Tibial nerve (tissue), 4 donors: ENCODE measurements around the gene TRMT2A.

Experiments
- EP300 ChIP-seq, 2 donors: sonication (generic); formaldehyde crosslinking; IDR thresholded peaks; one replicate each; pipeline ENCODE4 v1.6.1; 2017; ENCODE audit warnings: antibody characterized with exemption in 2 of 2, mild to moderate bottlenecking in 1 of 2
- POLR2A ChIP-seq, 2 donors: fragments of 450-650 bp; IDR thresholded peaks; one replicate each; pipeline ENCODE4 v1.6.1; 2017; ENCODE audit warnings: antibody characterized with exemption in 2 of 2, mild to moderate bottlenecking in 2 of 2, moderate library complexity in 2 of 2
- TF ChIP-seq, protein P1 (sequence below), 5 experiments: fragments of 200-600 bp in 3 of 5; fragments of 450-650 bp in 2 of 5; sonication (generic) in 3 of 5; IDR thresholded peaks; one replicate each; pipeline ENCODE4 v1.5.1; 2016 to 2019; ENCODE audit warnings: antibody characterized with exemption in 5 of 5, mild to moderate bottlenecking in 3 of 5, moderate library complexity in 2 of 5

DNA sequence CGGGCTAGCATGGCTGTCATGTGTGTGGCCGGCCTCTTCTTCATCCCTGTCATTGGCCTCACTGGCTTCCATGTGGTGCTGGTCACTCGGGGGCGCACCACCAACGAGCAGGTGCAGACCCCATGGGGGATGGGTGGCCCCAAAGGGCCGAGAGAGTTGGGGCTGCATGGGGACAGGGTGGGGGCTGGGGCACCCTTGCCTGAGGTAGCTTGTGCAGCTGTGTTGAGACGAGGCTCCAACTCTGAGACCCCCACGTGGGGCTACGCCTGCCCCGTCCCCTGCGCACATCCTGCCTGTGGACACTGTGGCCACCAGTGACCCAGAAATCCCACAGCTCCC, 23.1 kb upstream of the TRMT2A start:
- TF ChIP-seq, protein P1, sequence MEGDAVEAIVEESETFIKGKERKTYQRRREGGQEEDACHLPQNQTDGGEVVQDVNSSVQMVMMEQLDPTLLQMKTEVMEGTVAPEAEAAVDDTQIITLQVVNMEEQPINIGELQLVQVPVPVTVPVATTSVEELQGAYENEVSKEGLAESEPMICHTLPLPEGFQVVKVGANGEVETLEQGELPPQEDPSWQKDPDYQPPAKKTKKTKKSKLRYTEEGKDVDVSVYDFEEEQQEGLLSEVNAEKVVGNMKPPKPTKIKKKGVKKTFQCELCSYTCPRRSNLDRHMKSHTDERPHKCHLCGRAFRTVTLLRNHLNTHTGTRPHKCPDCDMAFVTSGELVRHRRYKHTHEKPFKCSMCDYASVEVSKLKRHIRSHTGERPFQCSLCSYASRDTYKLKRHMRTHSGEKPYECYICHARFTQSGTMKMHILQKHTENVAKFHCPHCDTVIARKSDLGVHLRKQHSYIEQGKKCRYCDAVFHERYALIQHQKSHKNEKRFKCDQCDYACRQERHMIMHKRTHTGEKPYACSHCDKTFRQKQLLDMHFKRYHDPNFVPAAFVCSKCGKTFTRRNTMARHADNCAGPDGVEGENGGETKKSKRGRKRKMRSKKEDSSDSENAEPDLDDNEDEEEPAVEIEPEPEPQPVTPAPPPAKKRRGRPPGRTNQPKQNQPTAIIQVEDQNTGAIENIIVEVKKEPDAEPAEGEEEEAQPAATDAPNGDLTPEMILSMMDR (IDR thresholded peaks at IDR 0.05): no peak
- no peak for TF ChIP-seq POLR2A (IDR thresholded peaks at IDR 0.05)
- TF ChIP-seq EP300 (IDR thresholded peaks at IDR 0.05): no peak
